Measurements from ENCODE around the gene KCNQ1OT1.

Gene KCNQ1OT1

DNA sequence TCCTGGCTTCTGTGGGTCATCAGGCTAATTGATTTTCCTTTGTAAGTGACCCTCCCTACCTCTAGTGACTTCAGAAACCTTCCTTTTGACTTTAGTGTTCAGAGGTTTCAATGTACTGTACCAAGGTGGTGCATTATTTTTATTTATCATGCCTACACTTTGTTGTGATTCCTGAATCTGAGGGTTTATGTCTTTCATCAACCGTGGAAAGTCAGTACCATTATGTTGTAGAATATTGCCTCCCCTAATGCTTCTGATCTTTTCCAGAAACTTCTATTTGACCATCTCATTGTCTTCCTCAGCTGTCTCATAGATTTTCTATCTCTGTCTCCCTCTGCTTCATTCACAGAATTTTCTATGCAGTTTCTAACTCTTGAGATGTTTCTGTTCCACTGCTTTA, 105.5 kb downstream of the KCNQ1OT1 start:
- DNase-seq (ENCODE audit: low read depth): no peak

- DNase-seq (ENCODE audit: low read depth): no peak
Measured at GRCh38 chr11:2593393-2593950, 106.3 kb downstream of the KCNQ1OT1 start.

GRCh38 chr11:2592559-2593392, 107.0 kb downstream of the KCNQ1OT1 start:
- DNase-seq (ENCODE audit: low read depth): no peak

GRCh38 chr11:2591805-2592204, 108.0 kb downstream of the KCNQ1OT1 start:
- no peak for DNase-seq (ENCODE audit: low read depth)

DNA sequence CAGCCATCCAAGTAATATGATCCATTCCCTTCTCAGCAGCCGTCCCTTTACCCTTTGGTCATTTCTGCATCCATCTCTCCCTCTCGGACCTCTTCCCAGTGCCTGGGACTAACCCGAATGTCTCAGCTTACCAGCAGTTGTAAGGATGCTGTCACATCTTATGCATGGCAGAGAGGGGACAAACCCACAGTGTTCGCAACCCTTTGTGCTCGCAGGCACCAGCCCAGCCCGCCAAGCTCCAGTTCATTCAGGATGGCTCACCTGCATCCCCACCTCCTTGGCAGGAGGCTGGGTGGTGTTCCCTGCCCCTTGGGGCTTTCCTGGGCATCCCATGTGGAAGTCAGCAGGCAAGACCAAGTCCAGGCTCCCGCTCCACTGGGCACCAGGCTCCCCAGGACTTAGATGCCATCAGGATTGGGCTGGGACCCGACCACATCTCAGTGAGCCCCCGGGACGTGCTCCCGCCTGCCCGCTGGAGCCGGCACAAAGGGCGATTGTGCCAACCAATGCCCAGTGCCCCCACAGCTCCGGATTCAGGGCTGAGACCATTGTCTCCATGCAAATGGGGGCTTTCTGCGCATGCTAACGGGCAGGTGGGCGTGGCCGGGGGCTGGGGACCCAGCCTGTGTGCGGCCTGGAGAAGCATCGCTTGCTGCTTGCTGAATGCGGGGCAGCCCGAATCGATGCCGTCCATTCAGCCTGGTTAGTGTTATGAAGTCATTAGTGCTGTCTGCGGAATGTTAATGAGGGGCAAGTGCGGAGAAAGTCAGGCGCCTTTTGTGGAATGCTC, 108.6 kb downstream of the KCNQ1OT1 start:
- no peak for DNase-seq (ENCODE audit: low read depth)

- DNase-seq (ENCODE audit: low read depth): no peak
Measured at GRCh38 chr11:2590131-2590964, 109.4 kb downstream of the KCNQ1OT1 start.

GRCh38 chr11:2589538-2589934, 110.3 kb downstream of the KCNQ1OT1 start:
- DNase-seq (ENCODE audit: low read depth): no peak

DNA sequence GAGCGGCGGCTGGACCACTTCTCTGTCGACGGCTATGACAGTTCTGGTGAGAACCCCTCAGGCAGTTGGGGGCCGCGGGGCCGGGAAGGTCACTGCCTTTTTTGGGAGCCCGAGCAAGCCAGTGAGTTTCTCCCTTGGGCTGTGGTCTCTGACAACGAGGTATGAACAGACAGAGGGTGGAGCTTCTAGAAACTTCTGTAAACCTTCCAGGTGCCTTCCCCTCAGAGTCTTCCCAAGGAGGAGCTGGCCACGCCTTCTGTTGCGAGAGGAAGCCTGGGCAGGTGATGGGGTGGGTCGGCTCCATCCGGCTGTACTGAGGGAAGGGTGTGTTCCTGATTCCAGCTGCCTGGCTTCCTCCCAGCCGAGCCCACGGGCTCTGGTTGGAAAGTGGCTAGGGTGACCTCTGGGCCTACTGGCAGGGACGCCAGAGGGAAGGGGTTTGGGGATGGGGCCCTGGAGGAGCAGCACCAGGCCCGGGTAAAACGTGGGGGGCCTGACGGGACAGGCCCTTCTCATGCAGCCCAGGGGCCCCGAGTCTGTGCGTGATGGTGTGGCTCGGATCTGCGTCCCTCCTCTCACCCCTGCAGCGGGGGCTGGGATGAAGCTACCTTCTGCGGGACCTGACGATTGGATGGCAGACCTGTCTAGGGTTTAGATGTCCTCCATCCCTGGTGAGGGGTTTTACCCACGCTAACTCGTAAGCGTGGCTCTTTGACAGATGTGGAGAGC, 110.8 kb downstream of the KCNQ1OT1 start:
- DNase-seq (ENCODE audit: low read depth): no peak

- no peak for DNase-seq (ENCODE audit: low read depth)
Measured at GRCh38 chr11:2587976-2588748, 111.6 kb downstream of the KCNQ1OT1 start.

DNA sequence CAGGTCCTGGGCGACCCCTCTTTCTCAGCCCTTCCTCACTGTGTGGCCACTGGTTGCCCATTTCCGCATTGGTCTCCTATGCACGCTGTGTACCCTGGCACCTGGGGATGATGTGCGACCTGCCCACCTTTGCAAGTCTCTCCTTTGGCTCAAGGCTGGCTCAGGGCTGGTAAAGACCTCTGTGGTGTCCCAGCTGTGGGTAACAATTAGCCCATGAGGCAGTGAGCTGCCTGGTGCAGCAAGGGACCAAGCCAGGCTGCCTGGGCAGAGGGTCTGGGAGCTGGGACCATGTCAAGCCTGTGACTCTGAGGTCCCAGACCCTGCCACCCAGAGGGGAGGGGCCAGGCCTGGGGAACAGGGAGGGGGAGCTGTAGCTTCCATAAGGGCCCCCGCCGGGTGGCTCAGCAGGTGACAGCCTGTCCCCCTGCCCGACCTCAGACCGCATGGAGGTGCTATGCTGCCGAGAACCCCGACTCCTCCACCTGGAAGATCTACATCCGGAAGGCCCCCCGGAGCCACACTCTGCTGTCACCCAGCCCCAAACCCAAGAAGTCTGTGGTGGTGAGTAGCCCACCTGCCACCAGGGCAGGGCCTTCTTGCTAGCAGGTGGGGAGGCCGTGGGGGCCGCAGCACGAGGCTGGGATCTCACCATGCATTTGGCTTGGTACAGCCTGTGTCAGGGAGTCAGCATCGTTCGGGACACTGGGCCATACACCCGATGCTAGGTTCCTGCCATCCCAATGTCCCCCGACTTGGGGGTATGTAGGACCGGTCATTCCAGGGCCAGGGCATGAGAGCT, 112.5 kb downstream of the KCNQ1OT1 start:
- no peak for DNase-seq (ENCODE audit: low read depth)

GRCh38 chr11:2586793-2587131, 113.0 kb downstream of the KCNQ1OT1 start:
- DNase-seq (ENCODE audit: low read depth): no peak

- no peak for DNase-seq (ENCODE audit: low read depth)
Measured at GRCh38 chr11:2586087-2586792, 113.6 kb downstream of the KCNQ1OT1 start.

- DNase-seq (ENCODE audit: low read depth): no peak
Measured at GRCh38 chr11:2585566-2586086, 114.2 kb downstream of the KCNQ1OT1 start.

DNA sequence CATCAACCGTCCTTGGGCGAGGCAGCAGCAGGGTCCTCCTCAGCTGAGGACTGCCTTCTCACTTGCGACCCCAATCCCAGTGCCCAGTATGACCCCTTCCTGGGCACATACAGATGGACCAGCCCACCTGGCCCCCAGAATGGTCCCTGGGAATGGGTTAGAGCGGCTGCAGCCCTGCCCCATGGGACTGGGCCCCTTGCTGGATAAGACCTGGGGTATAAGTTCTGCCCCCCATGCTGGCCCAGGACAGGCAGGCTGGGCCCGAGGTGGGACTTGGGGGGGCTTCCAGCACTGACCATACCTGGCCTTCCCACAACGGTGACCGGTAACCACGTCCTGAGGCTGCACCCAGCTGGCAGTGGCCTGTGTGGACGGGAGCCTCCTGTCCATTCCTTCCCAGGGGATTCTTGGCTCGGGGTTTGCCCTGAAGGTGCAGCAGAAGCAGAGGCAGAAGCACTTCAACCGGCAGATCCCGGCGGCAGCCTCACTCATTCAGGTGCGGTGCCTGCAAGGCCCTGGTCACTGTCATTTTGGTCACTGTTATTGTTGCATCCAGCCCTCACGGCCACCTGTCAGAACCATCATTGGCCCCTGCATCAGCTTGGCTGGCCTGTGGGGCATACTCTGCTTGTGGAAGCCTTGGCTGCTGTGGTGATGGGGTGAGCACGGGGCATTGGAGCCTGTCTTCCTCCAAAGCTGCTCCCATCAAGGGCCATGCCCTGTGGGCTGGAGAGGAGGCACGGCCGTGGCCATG, 114.8 kb downstream of the KCNQ1OT1 start:
- DNase-seq (ENCODE audit: low read depth): no peak

DNA sequence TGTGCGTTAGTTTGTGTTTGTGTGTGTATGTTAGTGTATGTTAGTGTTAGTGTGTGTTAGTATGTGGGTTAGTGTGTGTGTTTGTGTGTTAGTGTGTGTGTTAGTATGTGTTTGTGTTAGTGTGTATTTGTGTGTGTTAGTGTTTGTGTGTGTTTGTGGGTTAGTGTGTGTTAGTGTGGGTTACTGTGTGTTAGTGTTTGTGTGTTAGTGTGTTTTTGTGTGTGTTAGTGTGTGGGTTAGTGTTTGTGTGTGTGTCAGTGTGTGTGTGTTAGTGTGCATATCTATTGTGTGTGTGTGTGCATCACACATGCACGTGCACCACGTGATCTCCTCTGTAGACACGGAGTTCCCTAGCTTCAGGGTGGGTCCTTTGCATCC, 115.4 kb downstream of the KCNQ1OT1 start:
- no peak for DNase-seq (ENCODE audit: low read depth)

DNA sequence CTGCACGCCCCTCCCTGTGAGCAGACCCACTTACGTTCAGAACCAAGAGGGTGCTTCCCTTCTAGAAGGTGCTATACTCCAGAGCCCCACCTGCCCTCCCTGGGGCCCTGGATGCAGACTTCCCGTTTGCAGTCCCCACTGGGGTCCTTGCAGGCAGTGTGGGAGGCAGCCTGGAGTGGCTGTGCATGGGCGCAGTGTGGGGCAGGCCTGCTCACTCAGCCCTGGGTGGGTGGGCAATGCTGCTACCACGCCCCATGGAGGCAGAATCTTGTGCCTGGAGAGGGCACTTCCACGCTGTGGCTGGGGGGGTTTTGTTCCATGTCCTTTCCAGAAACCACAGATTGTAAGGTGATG, 116.2 kb downstream of the KCNQ1OT1 start:
- no peak for DNase-seq (ENCODE audit: low read depth)

GRCh38 chr11:2582946-2583604, 116.7 kb downstream of the KCNQ1OT1 start:
- DNase-seq (ENCODE audit: low read depth): no peak

All from fibroblast of gingiva (primary cell).